HG02884 (cell line): ENCODE results near the gene PBX2.
A peak's percentile ranks its signal among the peaks of the same experiment; 100 is the strongest.

Experiments used
- ATAC-seq: cut with Tn5 transposase; IDR thresholded peaks from one replicate; pipeline ENCODE4 v1.9.1; 2021; ENCODE audit warnings: mild to moderate bottlenecking, moderate library complexity; ENCODE audit not compliant: unreplicated experiment

Gene PBX2

GRCh38 chr6:32175322-32175710 is 14.7 kb downstream of the PBX2 start:
- ATAC-seq, result no peak

GRCh38 chr6:32174416-32174815 is 15.6 kb downstream of the PBX2 start:
- no peak for ATAC-seq

- no peak for ATAC-seq
These were observed 16.8 kb downstream of the PBX2 start for GRCh38 chr6:32173051-32173727.

- ATAC-seq, result no peak
These were observed 18.8 kb downstream of the PBX2 start for GRCh38 chr6:32171234-32171633.

GRCh38 chr6:32170294-32170693 is 19.7 kb downstream of the PBX2 start:
- ATAC-seq, result no peak

GRCh38 chr6:32168807-32169591 is 21.0 kb downstream of the PBX2 start:
- no peak for ATAC-seq

GRCh38 chr6:32168350-32168749 is 21.7 kb downstream of the PBX2 start:
- no peak for ATAC-seq

GRCh38 chr6:32167761-32168262 is 22.2 kb downstream of the PBX2 start:
- no peak for ATAC-seq

- no peak for ATAC-seq
These were observed 22.7 kb downstream of the PBX2 start for GRCh38 chr6:32167154-32167760.

GRCh38 chr6:32166411-32167061 is 23.5 kb downstream of the PBX2 start:
- no peak for ATAC-seq

GRCh38 chr6:32164295-32164694 is 25.7 kb downstream of the PBX2 start, which contains the start of gene EGFL8:
EGFL8 (plus strand) TSS chr6:32164595; CDS start chr6:32166166, 1,571 bp downstream.
- ATAC-seq, result no peak

- ATAC-seq, result no peak
These were observed 26.3 kb downstream of the PBX2 start for GRCh38 chr6:32163559-32164258.

- no peak for ATAC-seq
These were observed 31.9 kb downstream of the PBX2 start for GRCh38 chr6:32158052-32158451.

GRCh38 chr6:32156891-32157290 is 33.1 kb downstream of the PBX2 start:
- no peak for ATAC-seq

GRCh38 chr6:32154514-32155161 is 35.4 kb downstream of the PBX2 start:
- ATAC-seq, result peak; percentile 52

GRCh38 chr6:32153564-32154513 is 36.2 kb downstream of the PBX2 start, which contains the start of gene PPT2:
PPT2 (plus strand) TSS chr6:32154141; CDS start chr6:32154595, 454 bp downstream.
- ATAC-seq, result peak; percentile 17

GRCh38 chr6:32152769-32153563 is 37.0 kb downstream of the PBX2 start:
- ATAC-seq, result no peak
